ENCODE data around the gene APBA2.
"Not testable (repeated sequence)": the region's sequence is repeated elsewhere in the genome, so short reads cannot be mapped to it uniquely, and the experiment has no call there.

APBA2 gene

DNA sequence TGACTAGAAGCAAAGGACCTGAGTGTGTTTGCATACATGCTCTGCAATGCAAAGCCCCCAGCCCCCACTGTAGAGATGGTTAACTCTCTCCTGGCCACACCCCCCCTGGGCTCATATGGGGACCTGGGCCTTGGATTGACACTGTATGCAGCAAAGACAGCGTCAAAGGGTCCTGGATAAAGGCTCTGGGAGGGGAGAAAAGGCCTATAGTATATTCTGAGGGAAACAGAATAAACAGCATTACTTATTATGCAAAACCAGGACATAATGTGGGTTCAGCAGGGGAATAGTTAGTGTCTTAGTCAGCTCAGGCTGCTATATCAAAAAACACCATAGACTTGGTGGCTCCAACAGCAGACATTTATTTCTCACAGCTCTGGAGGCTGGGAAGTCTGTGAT, 158.7 kb downstream of the APBA2 start:
- DNase-seq = no peak

DNA sequence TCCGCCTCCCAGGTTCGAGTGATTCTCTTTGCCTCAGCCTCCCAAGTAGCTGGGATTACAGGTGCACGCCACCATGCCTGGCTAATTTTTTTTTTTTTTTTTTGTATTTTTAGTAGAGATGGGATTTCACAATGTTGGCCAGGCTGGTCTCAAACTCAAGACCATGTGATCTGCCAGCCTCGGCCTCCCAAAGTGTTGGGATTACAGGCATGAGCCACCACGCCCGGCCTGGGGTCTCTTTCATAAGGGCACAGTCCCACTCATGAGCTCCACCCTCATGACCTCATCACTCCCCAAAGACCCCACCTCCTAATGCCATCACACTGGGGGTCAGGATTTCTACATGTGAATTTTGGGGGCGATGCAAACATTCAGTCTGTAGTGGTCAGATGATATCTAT, 159.4 kb downstream of the APBA2 start:
- DNase-seq = not testable (repeated sequence)

DNA sequence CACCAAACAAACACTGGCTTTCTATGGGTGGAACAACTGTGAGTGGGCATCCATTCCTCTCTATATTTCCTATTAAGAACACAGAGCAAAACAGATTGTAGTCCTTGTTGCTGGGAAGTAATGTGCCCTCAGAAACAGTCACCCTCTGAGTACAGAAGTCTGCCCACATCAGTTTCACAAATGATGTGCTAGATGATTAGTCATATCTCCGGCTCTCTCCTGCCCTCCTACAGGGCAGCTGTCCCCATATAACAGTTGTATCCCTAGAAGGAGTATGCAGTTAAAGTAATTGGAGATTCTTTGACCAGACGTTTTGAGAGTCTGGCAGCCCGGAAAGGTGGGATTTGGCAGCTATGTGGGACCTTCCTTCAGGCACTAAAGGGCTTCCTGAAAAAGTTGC, 159.9 kb downstream of the APBA2 start:
- DNase-seq = no peak

DNA sequence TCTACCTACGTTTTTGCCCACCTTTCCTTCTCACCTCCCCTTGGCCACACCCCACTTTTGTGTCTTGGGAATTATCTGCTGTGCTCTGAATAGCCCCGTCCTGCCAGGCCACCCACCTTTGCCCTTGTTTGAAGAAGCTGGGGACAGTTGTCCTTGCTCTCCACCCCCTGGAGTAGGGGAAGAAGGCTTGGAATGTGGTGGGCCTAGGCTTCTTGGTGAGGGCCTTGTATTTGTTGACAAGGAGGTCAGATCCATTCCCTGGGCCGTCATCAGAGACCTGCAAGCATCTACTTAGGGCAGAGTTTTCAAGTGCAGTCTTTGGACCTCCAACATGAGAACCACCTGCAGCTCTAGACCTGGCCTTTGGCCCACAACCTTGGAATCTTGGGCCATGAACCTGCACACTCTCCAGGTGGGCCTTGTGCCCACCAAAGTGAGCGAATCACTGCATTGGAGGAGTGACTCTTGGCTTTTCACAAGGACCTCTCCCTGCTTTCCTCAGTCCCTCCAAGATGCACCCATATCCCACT, 160.6 kb downstream of the APBA2 start:
- no peak for DNase-seq

DNA sequence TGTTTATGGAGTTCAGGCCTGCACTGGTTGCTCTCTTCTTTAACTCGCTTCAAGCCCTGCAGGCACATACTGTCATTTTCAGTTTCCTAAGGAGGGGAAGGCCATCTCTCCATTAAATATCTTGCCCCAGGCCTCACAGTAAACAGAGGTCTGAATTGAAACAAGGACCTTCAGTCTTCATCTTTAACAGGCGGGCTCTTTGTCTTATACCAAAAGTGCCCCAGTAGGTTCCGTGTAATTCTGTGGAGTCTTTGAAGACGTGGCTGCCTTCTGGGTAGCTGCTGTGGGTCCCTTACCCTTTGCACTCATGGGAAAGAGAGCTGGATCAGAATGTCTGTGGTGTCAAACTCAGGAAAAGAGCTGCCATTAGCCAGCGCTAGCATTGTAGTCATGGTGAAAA, 161.2 kb downstream of the APBA2 start:
- DNase-seq = no peak

DNA sequence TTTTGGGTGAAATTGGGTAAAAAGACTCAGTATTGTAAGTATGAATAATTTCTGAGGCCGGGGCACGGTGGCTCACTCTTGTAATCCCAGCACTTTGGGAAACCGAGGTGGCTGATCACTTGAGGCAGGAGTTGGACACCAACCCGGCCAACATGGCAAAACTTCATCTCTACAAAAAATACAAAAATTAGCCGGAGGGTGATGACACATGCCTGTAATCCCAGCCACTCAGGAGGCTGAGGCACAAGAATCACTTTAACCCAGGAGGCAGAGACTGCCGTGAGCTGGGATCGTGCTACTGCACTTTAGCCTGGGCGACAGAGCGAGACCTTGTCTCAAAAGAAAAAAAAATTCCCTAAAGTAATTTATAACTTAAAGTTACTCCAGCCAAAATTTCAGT, 162.2 kb downstream of the APBA2 start:
- no peak for DNase-seq

DNA sequence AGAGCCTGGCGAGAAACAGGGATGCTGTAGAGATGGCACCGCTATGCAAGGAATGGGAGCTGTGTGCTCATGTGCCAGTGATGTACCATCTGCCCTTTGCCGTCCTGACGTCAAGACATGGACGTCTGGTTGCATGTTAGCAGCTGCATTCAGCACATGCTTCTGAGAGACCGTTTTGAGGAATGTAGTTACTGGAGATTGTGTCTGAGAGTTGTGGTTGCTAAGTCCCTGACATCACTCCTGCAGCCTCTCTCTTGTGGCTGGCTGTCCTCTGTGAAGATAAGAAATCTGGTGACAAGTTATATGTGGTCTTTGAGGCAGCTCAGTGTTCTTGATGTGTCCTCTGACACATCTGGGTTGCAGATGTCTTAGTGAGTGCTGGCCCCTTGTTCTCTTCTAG, 165.1 kb downstream of the APBA2 start:
- DNase-seq = no peak

DNA sequence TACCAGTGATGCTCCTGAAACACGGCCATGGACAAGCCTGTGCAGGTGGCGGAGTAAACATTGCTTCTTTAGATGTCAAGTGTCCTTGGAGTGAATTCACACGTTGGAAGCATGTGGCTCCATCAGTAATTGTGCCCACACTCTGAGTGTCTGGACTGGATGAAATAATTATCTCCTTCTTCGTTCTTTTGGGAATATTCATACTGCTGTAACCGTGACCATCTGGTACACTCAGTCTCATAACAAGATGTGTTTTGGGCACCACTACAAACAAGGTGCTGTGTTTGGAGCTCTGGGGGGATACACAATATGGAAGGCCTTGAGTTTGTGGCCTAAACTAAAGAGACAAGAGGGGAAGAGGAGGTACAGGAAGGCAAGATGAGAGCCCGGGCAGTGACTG, 165.6 kb downstream of the APBA2 start:
- no peak for DNase-seq

DNA sequence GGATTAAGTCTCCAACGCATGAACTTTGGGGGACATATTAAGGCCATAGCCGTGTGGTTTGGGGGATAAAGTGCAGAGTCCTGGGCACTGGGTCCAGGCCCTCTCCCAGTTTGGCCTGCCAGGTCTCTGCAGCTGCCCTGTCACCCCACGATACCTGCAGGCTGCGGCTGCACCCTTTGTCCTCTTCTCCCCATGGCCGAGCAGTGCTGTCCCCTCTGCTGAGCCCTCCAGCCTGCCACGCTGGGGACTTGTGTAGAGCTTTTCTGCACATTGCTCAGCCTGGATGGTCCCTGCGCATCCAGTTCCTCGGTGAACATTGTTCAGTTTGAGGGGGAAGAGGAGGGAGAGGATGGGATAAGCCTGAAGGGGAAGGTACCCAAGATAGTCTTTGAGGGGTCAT, 167.2 kb downstream of the APBA2 start:
- no peak for DNase-seq

DNA sequence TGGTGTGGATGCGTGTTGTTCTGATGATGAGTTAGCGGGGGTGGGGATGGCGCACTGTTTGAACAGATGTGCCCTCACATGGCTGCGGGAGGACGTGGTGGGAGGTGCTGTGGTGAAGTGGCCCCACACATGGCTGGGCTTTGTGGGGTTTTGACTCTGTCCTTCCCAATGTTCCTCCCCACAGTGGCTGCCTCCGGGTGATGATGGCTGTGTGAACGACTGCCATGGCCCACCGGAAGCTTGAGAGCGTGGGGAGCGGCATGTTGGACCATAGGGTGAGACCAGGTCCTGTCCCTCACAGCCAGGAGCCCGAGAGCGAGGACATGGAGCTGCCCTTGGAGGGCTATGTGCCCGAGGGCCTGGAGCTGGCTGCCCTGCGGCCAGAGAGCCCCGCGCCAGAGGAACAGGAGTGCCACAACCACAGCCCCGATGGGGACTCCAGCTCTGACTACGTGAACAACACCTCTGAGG, 167.9 kb downstream of the APBA2 start:
- no peak for DNase-seq

DNA sequence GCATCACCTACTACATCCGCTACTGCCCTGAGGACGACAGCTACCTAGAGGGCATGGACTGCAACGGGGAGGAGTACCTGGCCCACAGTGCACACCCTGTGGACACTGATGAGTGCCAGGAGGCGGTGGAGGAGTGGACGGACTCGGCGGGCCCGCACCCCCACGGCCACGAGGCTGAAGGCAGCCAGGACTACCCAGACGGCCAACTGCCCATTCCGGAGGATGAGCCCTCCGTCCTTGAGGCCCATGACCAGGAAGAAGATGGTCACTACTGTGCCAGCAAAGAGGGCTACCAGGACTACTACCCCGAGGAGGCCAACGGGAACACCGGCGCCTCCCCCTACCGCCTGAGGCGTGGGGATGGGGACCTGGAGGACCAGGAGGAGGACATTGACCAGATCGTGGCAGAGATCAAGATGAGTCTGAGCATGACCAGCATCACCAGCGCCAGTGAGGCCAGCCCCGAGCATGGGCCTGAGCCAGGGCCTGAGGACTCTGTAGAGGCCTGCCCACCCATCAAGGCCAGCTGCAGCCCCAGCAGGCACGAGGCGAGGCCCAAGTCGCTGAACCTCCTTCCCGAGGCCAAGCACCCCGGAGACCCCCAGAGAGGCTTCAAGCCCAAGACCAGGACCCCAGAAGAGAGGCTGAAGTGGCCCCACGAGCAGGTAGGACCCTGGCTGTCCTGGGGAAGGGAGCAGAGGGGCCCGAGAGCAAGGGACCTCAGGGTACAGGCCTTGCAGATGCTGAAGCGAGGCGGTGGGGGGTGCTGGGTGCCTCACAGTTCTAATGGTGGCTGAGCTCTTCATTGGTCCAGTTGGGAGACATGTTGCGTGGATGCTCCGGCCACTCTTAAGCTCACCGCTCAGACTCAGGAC, 168.6 kb downstream of the APBA2 start:
- no peak for DNase-seq

DNA sequence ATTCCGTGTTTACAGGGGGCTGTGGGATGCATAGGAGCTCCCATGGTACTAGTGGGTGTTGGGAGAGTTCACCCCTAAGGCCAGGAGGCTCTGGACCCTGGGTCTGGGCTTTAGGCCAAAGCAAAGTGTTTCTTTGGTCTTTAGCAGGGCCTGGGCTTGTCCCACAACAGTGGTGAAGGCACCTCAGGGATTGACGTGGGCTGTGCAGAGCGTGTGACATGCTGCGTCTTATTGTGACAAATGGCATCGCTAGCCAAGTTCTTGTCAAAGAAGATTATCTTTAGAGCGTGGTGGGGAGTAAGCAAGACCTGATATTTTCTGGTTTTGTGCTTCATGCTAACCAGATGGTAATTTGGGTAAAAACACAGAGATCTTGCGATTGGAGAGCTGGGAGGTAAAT, 170.1 kb downstream of the APBA2 start:
- no peak for DNase-seq

DNA sequence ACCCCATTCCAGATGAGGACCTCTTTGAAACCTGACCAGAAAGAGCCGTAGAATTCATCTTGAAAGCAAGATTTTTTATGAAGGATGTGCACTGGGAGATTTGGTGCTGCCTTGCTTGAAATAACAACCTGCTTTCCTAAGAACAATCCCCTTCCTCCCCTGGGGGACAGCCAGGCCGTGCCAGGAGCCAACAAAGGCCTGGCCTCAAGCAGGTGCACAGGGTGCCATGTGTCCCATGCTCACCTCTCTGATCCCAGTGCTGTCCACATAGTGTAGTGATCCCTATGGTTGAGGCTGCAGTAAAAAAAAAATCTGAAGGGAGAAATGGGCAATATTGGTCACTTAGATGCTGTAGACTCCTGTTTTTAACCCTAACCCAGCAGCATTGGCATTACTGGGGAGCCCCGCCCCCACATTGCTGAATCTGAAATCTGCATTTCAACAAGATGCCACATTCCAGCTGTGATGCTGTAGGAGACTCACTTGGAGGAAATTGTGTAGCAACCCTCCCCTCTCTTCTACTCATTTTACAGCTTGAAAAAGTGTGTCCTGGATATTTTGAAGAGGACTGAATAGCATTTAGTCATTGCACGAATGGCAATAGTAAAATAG, 171.2 kb downstream of the APBA2 start:
- DNase-seq = no peak

DNA sequence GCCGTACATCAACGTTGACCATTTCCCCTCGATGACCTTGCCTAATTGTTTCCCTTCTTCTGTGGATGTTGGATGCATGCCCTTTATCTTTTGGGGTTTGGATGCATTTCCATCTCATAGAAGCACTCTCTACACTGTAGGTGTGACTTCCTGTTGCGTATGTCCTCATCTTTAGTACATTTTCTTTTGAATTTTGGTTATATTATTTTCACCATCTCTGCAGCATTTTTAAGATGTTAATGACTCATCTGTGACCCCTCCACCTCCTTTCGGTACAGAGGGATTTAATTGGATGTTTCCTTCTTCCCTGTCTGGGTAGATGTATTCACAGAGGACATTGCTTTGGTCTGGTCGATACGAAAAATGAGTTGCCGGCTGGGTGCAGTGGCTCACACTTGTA, 172.1 kb downstream of the APBA2 start:
- no peak for DNase-seq

DNA sequence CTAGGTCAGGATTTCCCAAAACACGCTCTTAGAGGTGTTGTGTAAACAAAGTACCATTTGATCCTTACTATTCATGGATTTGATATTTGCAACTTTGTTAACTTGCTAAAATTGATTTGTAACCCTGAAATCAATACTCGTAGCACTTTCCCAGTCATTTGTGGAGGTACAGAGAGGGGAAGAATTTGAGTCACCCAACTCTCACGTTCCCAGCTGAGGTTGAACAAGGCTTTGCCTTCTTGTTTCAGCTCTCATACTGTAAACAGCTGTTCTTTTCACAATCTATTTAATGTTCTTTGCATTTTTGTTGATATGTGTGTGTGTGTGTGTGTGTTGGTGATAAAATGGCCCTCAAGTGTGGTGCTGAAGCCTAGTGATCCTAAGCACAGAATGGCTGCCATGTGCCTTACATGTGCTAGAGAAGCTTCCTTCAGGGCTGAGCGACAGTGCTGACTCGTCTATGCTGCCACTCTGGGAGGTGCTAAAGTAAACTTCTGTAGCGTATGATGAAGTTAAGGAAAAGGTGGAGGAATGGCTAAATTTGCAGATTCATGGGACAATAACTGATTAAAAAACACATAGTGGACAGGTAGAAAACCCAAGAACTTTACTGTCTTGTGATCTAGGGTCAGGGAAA, 173.2 kb downstream of the APBA2 start:
- no peak for DNase-seq

DNA sequence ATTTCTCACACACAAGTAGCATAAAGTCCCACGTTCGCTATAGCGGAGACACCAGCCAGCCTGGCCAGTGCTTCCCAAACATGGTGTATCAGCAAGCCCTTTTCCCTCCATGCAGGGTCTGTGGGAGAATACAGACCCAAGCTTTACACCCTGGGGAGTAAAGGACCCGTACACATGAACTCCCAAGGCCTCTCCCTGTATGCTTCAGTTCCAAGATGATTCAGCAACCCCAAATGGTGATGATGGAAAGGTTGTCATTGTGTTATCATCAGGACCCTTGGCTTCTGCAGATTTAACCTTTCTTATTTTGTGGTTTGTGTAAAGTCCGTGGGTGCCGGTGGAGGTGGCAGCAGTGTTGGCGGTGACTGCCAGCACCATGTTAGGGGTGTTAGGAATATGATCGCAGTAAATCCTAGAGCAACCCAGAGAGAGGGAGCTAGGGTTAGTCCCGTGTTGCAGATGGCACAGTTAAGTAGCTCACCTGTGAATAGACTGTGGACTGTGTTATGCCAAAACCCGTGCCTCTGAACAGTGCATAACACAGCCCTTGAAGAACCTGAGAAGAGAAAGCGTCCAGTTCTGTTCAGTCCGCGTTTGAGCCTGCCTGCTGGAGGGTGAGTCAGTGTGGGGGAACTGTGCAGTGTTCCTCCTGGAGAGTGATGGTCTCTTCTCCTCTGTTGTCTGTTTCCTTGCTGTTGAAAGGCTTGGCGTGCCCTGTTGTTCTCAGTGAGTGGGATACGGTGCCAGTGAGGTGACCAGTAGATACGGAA, 174.3 kb downstream of the APBA2 start:
- no peak for DNase-seq

DNA sequence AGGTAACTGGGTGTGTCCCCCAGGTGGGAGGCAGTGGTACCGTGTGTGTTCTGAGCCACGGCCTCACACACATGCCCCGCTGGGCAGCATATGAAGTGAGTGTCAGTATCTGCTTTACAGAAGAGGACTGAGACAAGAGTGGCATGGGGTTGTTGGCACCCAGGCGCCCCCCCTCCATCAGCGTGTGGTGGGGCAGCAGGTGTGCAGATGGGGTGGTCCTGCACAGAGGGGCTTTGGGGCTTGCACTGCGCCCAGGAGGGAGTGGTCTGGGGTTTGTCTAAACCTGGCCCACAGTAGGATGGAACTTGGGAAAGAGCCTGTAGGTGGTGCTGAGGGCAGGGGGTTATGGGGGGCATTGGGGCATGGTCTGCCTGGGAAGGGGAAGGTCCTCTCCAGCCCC, 176.0 kb downstream of the APBA2 start:
- no peak for DNase-seq

DNA sequence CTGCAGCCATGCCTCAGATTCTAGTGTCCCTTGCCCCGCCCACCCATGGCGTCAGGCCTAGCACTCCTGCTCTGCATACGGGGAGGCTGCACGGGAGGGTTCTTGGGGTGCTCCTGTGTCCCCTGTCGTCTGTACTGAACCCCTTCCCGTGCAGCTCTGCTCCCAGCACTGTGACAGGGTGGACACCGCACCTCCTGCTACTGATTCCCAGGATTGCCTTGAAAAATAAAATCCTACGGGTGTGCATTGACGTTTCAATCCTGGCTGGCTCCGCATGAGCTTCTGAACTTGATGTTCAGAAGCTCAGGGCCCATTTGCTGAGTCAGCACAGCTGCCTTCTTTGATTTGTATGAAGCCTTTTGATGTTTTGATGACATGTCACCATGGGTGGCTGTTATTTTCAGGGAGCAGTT, 176.4 kb downstream of the APBA2 start:
- no peak for DNase-seq

DNA sequence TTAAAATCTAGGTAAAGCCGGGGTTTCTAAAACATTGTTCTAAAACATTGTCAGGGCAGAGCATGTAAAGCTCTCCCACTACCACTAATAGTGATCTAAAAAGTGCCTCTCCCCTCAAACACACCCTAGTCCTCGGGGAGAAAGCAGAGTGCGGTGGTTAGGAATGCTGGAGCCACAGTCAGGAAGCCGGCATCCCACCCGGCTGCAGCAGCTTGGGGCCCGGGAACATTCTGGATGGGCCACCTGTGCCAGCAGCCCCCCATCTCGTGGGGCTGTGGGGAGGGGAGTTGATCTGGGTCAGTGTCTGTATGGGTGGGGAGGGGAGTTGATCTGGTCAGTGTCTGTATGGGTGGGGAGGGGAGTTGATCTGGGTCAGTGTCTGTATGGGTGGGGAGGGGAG, 176.9 kb downstream of the APBA2 start:
- no peak for DNase-seq

DNA sequence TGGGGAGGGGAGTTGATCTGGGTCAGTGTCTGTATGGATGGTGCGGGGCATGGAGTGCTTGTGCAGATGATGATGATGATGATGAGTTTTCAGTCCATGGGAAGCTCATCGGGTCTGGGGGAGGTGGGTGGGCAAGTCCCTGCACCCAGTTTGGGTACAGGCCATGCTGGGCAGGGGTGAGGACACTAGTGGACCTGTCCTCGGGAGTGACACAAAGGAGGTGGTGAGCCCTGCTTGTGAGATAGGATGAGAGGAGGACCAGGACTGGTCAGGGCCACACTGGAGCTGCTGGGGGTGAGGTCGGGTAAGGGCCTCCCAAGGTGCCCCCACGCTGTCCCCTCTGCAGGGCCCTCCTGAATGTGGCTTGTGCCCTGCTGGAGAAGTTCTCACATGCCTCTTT, 177.9 kb downstream of the APBA2 start:
- DNase-seq = no peak

DNA sequence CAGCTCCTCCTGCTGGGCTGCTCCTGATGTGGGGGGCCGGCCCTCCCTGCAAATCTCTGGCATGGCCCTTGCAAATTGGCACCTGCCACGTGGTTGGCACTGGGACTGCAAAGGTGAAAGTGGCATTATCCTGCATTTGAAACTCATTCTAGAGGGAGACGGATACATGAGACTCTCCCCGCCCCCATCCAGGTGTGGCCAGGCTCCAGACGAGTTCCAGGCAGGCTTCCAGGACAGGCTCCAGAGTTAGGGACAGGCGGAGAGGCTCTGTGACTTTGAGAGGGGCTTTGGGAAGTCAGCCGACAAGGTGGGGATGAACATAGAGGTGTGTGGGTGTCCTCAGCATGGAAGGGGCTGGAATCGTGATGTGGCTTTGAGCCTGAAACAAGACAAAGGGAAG, 178.5 kb downstream of the APBA2 start:
- DNase-seq = no peak

DNA sequence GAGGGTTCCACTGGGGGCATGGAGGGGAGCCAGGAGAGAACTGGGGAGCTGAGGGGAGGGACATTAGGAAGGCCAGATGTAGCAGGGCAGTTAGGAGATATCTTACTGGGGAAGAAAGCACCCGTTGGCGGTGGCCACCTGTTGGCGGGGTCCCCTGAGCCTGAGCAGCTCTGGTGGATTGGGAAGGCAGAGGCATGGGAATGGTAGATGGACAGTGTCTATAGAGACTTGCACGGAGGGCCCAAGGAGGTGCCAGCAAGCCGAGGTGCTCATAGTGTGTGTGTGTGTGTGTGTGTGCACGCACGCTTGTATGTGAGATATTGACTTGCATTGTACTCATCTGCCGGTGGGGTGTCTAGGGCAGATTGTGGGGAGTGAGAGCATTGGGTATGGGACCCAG, 179.0 kb downstream of the APBA2 start:
- no peak for DNase-seq

DNA sequence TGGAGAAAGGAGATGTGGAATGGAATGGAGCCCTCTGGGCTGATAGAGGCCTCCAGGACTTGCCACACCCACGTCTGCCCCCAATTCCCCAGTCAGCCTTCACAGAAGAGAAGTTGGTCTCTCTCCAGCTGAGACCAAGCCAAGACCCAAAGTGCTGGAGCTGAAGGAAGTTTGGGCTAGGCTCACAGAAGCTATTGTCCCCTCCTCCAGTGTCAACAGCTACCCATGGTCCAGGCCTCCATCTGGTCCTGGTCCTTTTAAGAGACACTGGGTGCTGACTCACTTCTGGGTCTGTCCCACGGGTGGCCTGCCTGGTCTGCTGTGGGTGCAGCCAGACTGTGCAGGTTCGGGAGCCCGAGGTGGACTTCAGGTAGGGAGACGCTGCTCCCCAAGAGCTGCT, 179.8 kb downstream of the APBA2 start:
- no peak for DNase-seq

Data from effector CD8-positive, alpha-beta T cell (primary cell).